HuH-7 (cell line): ENCODE data around the gene ZNF407.

Experiments used
- DNase-seq: peaks from one replicate; pipeline ENCODE4 v3.0.0; 2011; ENCODE audit warnings: low spot score

The ZNF407 gene

DNA sequence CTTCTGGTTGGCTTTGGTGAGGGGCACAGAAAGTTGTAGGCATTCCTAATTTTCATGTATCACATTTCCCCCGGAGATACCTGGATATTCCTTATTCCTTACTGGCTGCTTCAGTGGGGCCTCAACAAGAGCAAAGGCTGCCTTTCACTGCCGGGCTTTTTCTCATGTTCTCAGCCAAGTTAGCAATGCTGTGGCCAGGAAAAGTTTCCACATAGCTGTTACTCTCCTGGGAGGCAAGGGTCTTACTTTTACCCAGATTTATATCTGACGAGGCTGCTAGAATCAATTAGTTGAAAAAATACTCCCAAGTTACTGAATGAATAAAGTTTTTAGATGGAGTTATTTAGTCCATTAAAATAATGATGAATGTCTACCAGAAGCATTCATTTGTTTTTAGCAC lies 230.5 kb downstream of the ZNF407 start:
- no peak for DNase-seq

DNA sequence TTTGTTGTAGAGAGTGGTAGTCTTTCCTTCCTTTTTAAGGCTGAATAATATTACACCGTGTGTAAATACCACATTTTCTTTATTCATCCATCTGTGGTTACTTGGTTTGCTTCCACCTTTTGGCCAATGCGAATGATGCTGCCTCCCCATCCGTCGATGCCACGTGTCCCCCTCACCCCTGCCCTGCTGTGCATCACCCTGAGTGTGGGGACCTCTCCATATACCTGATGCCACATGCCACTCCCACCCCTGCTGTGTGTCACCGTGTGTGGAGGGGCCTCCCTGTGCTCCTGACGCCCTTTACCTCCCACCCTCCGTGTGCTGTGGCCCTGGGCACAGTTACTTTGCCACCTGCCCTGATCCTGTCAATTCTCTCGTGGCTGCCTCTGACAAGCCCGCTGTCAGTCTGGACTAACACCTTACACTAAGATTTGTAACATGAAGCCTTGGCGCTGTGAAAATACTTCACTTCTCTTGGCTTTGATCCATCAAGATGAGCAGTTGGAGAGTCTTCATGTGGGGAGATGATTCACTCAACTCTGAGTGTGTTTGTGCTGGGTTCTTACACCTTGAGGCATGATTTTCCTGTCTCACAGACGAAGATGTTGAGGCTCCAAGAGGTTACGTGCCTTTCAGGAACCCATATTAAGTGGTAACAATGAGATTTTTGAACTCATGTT lies 234.0 kb downstream of the ZNF407 start:
- DNase-seq: no peak

DNA sequence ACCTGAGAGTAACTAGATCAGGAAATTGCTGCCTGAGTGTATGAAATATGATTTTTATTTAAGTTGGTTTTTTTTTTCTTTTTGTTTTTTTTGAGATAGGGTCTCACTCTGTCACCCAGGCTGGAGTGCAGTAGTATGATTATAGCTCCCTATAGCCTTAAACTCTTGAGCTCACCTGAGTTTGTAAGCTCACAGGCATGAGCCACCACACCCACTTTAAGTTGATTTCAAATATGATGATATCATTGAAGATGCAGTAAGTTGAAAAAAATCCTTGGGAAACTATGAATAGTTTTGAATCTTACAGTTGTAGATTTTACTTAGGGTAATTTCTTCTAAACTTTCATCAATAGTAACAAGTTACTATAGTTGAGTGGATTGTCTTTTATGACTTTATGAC lies 234.7 kb downstream of the ZNF407 start:
- no peak for DNase-seq

DNA sequence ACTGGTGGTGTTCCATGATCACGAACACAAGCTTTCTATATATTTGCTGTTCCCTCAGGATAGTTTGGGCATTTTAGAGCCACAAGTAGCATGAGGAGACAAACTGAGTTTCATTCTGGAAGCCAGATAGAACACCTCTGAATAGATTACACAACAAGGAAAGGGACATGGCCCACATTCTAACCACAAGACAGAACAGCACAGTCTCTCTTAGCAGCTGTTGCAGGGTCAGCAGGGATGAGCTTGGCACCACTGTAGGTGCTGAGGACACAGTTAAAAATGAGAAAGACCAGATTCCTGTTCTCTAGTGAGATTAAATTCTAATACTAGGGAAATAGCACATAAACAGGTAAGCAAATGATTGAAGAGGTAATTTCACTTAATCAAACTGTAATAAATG lies 235.3 kb downstream of the ZNF407 start:
- DNase-seq: no peak

DNA sequence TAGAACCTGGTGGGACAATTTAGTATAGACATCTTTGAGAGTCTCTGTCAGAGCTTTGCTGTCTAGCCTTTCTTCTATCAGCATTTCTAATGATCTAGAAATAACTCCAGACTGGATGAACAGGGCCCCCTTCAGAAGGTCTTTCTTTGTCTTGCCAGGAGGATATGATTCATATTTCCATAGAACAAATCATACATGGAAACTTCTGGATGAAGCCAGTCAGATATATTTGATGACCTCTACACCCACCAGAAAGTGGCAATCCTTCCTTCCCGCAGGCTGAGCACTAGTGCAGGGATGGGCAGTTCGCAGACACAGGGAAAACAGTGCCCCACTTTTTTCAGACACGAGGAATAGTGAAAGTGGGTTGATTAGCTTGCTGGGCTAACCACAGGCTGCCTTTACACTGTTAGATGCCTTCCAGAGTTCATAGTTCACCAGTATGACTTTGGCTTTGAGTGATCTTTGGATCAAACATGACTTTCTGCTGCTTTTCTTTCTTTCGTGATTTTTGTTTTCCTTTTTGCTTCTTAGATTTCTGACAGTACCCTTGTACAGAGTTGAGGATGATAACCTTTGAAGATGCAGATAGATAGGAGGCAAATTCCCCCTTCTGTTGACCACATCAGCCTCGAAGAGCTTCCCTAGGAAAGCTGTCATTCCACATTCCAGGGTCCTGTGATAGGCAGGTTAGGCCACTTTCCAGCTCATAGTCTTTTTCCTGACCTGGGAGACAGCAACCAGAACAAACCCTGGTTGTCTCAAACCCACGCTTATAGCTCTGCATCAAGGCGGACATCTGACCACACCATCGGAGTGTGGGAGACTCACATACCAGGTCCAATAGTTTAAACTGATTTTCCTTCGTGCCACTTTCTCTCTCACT lies 237.0 kb downstream of the ZNF407 start:
- DNase-seq: no peak

DNA sequence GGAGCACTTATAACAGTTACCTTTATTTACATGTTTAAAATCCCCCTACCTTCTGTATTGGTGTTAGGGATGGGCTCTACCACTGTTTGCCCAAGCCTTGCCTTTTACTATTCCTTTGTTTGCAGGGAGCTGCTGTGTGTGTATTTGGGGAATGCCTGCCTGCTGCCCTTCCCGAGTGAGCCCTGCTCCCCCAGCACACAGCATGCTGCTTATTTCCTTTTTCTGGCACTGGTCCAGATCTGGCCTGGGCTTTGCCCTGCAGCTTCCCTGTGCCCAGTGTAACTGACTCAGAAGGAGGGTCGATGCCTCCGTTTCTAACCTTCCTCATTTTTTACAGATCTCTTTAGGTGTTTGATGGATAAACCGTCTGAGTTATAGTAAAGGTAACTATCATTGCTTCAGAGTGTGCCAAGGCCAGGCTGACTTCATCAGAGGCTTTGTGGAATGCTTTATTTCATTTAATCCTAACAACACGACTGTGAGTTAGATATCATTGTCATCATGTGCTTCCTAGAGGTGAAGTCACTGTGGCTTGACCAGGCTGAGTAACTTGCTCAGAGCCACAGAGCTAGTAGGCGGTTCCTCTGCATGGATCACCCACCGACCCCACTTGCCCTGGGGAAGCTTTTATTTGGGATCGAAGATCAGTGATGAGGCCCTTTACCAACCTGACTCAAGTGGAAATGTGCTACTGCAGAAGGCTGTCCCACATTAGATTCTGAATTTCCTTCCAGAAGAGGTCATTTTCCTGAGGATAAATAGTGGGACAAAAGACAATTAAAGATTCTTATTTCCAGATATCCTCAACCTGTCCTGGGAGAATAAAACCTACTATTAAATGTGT lies 238.8 kb downstream of the ZNF407 start:
- DNase-seq: no peak

DNA sequence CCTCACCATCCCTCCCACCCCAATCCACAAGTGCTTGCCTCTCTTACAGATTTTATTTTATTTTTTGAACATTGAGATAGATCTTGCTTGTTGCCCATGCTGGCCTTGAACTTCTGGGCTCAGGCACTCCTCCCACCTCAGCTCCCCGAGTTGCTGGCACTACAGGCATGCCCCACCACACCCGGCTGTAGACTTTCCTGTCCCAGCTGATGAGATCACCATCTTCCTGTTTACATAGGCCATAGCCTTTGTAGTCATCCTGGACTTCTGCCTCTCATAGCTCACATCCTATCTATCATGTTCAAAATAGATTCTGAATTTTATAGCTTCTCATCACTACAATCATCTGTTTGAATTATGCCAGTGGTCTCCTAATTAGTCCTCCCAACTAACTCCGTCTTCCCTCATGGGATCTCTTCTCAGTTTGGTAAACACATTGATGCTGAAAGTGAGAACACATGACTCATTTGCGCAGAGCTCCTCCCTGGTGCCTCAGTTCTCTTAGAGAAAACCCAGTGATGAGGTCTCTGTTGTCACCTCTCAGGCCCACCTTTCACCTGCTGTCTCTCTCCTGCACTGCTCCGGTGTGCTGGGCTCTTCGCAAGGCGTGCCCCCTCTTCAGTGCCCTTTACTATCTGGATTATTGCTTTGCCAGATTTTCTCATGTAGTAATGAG lies 243.0 kb downstream of the ZNF407 start:
- no peak for DNase-seq

DNA sequence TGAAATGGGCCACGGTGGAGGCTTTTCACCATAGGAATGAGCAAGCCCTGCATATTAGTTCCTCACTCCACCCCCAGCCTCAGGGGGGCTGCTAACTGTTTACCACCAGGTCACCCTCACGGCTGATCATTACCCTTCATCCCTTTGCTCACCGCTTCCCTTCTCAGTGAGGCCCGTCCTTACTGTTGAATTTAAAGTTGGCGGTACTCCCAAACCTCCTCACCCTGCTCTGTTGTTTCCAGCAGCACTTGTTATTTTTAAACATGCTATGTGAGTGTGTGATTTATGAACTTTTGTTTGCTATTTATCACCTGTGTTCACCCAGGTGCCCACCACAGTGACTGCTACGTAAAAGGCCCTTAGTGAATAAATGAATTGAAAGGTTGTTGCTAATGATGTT lies 243.6 kb downstream of the ZNF407 start:
- DNase-seq: no peak

DNA sequence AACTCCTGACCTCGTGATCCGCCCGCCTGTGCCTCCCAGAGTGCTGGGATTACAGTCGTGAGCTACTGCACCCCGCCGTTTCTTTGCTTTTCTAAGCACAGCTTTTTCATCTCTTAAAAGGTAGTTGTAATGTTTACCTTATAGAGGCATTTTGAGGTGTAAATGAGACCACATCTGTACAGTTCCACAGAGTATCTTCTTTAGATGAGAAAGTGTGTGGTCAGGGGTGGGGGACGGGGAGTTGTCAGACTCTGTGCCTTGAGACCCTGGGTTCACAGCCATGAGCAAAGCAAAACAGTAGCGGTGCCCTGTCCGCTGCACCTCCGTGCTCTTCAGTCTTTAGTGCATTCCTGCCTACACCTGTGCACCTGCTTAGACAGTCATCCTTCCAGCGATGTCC lies 251.6 kb downstream of the ZNF407 start:
- no peak for DNase-seq

DNA sequence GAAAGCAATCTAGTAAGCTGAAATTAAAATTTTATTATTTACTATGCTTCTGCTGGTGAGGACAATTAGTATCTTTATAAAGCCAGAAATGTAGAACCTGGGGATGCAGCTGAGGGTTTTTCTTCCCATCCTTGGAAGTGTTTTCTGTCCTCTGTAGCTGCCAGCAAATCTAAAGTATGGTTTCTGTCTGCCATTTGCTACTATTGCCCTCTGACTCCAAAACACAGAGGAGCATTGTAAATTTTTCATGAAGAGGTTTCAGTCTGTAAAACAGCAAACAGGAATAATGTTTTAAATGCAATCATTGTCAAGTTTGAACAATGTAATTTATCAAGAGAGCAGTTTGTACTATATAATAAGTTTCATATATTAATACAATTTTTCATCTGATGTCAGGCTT lies 258.8 kb downstream of the ZNF407 start:
- no peak for DNase-seq

DNA sequence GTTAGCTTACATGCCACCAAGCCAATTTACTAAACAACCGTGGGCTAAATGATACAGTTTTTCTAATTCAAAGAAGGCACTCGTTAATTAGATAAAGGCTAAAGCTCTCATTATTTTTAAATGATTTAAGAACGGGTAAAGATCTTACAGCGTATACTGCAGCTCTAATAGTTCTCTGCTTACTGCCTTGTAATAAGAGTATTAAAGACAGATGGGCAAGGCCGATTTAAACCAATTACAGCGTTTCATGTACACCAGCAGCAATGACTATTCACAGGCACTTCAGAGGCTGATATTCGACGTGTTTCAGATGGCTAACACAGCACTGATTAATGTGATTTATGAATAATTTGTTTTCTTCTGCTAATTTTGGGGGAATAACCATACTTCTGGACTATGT lies 259.3 kb downstream of the ZNF407 start:
- DNase-seq: no peak

DNA sequence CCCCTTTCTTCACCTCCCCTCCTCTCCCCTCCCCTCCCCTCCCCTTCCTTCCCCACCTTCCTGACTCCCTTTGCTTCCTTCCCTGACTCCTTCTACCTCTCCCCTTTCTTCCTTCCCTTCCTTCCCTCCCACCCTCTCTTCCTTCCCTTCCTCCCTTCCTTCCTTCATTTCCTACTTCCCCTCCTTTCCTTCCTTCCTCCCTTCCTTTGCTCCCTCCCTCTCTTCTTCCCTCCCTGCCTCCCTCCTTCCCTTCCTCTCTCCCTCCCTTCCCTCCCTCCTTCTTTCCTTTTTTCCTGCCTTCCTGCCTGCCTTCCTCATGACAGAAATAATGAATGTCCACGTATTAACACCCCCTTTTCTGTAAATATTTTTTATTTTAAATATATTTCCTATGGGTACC lies 260.2 kb downstream of the ZNF407 start:
- no peak for DNase-seq

DNA sequence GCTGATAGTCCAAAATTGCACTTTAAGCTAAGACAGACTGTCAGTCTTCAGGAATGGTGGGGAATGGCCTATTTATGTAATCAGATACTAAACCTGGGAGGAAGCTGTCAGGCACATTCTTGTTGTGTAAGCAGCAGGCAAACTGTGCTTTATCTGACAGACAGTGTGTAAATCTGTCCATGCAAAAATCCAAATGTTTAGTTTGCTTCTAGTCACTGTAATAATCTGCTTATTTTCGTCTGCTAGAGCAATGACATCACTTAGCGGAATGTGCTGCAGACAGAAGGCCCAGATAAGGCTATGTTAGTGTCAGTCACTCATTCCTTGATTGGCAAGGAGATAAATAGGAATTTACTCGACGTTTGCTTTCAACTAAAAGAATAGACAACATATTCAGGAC lies 263.5 kb downstream of the ZNF407 start:
- peak; percentile 8 for DNase-seq

DNA sequence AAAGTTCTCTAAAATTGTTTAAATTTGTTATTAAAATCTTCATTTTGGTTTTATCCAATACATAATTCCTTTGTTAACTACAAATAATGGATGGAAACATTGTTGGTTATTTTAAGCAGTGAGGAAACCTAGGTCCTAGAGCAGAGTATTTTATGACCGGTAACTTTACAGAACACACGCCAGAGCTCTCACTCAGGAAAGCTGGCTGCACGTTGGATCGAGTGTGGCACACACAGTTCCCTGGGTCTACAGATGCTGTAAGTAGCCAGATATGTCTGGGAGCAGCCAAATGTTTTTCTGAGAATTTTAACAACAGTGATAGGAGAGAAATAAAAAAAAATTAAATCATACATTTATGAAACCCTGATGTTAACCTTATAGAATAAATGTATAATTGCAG lies 264.4 kb downstream of the ZNF407 start:
- no peak for DNase-seq

DNA sequence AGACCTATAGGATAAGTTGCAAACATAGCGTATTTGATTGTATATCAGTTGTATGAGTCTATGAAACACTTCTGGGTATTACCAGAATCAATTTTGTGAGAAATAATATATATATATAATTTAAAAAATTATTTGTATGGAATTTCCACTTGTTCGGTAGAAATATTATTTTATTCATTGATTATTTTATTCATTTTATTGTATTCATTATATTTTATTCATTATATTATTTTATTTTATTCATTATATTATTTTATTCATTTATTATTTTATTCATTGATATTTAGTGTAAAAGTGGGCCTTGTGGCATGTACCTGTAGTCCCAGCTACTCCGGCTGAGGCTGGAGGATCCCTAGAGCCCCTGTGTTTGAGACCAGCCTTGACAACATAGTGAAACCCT lies 268.9 kb downstream of the ZNF407 start:
- no peak for DNase-seq

DNA sequence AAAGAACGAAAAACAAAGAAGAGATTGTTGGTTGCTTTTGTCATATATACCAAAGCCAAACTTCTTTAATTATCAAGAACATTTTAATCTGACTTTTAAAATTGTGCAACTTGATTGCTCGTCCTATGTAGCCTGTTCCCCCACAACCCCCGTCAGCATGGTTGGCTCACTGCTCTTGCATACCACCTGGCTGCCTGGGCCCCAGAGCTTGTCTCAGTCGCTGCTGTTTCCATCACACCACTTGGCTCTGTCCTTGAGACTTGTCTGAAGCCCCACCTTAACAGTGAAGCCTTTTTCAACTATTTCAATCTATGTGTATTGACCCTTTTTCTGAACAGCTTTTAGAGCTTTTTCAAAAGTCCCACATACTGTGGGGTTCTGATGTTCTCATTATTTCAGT lies 270.8 kb downstream of the ZNF407 start:
- no peak for DNase-seq

DNA sequence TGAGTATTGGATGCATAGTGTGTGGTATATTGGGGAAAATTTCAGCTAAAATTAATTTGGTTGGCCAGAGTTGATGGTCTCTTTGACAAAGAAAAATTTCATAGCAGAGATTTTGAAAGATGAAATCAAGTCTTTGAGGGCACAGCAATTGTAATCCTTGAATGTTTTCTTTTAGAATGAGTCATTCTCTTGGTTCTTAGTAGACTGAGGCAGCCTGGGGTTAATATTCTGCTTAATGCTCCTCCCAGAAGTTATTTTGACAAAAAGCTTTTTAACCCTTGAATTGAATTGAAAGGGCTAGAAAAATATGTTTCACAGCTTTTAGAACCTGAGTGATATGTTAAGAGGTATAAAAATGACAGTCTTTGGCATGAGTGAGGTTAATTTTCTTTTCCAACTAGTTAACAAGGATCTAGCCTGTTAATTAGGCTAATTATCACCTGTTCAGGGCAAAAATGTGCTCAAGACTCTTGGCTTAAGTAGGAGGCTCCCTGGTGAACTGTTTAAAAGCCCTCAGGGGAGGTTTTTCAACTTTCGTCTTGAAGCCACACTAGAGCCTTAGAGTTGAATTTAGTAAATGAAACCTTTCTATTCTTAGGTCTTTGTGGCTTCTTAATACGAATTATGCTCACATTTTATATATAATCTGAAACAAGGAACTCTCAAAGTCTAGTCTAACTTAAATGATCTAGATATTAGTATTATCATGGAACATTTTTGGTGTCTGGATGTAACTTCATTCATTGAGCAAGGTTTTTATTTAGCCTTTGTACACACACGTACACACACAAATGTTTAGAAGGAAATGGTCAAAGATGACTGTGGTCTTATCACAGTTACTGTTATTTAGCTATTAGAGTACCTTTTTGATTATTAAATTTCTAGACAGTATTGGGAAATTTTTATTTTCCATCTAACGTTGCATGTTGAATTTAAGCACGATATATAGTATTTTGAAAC lies 272.5 kb downstream of the ZNF407 start:
- no peak for DNase-seq

DNA sequence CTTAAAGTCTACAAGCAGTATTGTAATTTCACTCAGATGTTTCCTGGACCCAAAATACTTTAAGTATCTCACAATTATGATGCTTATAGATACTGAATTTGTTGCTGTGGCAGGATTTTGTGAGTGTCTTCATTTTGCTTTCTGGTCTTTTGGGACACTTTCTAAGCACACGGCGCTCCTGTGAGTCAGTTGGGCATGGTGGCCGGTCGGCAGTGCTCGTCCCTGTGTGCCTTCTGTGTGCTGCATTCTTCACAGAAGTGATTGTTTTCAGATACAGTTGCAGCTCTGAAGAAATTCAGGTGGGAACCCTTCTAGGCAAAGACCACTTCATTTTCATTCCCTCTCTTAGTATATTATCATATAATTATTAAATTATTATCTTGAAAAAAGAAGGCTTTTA lies 273.3 kb downstream of the ZNF407 start:
- no peak for DNase-seq

DNA sequence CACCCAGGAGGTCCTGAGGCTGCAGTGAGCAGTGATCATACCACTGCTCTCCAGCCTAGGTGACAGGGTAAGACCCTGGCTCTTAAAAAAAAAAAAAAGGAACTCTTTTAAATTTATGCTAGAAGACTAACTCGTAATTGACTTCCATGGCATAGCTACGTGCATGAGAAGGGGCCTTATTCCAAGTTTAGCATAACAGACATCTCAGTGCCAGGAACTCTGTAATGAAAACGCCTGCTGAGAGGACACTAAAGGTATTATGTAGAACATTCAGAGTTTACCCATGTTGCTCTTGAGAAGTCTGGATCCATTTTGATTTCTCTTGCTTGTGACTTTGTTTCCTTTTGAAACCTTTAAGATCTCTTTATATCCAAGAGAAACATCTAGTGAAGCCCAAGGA lies 276.0 kb downstream of the ZNF407 start:
- no peak for DNase-seq

DNA sequence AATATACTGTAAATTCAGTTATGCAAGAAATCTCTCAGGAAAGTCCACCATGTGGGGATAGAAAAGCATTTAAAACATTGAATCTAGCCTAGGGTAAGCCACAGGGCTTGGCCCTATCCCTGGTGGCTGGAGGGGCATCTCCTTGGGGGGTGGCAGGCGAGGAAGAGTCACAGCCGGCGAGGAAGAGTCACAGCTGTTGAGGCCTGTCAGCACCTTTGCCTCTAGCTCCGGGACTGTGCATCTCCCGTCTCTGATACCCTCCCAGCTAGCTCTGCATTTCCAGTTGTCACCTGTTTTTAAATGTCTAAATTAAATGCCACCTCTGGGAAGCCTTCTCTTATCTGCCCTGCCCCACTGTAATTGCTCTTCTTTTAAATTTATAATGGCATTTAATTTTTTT lies 276.7 kb downstream of the ZNF407 start:
- no peak for DNase-seq

DNA sequence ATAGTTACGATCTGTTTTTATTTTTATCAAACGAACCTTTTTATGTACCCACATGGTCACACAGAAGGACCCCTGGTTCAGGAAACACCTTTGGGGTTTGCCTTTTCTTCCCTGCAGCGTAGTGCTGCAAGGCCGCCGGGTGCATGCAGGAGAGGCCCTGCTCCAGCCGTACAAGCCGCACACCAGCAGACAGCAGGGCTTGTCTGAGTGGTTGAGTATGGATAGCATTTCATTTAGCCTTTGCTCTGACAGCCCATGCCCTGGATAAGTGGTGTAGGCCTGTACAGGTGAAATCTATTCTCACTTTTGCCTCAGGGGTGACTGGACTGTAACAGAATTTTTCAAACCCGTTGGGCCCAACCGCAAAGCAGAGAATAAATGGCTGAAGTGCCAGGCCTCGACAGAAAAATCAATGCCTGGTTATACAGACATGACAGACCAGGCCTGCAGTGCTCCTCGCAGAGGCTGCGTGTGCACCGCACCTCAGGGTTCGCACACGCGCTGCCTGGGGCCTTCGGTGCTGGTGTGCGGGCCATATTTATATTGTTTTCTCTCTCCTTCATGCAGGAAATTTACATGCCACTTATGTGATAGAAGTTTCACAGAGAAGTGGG lies 279.1 kb downstream of the ZNF407 start:
- DNase-seq: no peak
